ENCODE measurements around the gene STARD4. TPM values are rescaled to one million over a fixed set of nuclear protein-coding genes. Genes with fewer than 3 reads are reported as not detected.

The STARD4 gene
- total RNA-seq, 1 donor from 2014 or later = 3.8 TPM

DNA sequence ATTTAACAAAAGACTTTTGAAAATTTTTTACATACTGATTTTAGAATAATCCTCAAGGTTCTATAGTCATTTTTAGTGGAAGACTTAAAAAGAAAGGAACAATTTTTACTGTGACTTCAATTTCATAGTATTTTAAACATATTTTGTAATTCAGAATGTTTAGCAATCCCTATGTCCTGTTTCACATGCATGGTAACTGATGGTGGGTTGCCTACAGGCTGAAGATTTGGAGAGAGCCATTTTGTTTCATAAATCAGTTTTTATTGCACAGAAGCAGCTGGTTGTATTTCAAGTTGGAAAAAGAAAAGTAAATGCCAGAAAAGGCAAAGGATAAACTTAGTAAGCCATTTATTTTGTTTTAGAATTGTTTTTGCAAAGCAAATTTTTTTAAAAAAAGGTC, 24.0 kb downstream of the STARD4 start:
- intact Hi-C loops (cut with micrococcal nuclease) = no loop called here
- no peak for DNase-seq
- no peak for ATAC-seq

DNA sequence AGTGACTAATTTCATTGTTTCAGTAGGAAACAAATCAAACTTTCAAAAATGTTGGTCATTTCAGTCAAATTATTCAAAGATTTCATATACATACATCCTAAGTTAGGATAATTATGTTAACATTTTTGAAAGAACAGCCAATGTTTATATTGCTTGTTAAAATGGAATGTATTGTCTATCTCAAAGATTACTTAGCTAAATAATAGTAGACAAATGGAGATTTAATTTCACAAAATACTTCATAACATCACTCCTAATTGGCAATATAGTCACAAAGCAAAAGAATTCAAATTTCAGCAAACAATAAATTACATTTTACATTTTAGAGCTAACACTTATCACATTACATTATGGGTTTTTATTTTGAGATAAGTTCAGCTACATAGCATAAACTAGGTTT, 25.4 kb downstream of the STARD4 start:
- ATAC-seq = no peak

DNA sequence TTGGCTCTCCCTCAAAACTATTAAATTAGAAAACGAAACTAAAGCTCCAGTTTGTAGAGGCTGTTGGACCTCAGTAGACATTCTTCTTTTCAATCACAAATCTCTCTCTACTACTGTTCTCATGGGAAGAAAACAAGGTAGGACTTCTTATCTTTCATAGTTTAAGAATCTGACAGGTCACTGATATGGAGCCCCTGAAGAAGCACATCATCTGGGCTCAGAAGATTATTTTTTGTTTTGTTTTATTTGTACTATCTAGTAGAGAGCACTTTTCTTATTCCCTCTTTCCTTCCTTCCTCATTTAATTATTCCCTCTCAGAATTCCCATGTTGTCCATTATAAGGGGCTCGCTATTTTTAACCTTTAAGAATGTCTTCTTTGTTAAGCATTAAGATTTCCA, 26.3 kb downstream of the STARD4 start:
- no peak for ATAC-seq
- intact Hi-C loops (cut with micrococcal nuclease) = no loop called here
- no peak for DNase-seq

More for the DNA sequence above, 25.4 kb downstream of the STARD4 start:
- DNase-seq = no peak
- intact Hi-C loops (cut with micrococcal nuclease) = no loop called here

DNA sequence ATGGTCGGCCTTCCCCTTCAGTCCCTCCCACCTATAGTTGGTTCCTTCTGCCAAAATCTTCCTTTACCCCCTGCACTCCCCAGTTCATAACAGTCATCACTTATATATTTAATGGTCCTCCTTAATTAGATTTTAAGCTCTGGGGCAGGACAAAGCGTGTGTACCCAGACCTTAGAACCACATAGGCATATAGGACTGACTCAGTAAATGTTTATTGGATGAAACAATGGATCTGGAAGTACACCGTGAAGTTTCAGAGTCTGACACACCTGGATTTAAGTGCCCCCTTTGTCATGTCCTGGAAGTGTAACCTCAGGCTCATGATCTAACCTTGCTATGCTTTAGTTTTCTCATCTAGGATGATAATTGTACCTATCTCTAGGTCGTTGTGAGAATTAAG, 32.0 kb downstream of the STARD4 start:
- ATAC-seq (no peak), DNase-seq (no peak)
- intact Hi-C loops (cut with micrococcal nuclease) = no loop called here

DNA sequence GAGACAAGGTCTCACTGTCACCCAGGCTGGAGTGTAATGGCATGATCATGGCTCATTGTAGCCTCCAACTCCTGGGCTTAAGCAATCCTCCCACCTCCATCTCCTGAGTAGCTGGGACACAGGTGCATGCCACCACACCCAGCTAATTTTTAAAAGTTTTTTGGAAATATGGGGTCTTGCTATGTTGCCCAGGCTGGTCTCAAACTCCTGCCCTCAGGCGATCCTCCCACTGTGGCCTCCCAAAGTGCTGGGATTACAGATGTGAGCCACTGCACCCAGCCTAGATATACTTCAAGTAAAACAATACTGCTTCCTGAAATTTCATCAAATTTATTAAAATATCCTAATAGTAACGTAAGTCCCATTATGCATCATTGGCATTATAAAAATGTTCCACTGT, 33.4 kb downstream of the STARD4 start:
- ATAC-seq (no peak), DNase-seq (no peak)
- intact Hi-C loops (cut with micrococcal nuclease) = no loop called here

DNA sequence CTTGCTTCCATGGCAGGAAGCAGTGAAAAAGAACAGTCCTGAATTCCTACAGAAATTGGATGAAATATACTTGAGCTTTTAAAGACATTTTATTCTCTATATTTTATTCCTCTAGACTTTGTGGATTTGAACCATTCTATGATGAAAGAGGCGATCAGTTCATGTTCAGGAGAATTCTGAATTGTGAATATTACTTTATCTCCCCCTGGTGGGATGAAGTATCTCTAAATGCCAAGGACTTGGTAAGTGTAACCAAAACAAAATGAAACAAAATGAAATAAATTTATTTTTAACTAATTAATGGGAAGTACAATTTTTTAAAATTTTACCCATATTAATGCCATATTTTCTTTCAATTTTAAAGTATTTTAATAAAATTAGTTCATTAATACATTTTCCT, 34.1 kb downstream of the STARD4 start:
- DNase-seq (no peak), ATAC-seq (no peak)
- intact Hi-C loops (cut with micrococcal nuclease) = no loop called here

DNA sequence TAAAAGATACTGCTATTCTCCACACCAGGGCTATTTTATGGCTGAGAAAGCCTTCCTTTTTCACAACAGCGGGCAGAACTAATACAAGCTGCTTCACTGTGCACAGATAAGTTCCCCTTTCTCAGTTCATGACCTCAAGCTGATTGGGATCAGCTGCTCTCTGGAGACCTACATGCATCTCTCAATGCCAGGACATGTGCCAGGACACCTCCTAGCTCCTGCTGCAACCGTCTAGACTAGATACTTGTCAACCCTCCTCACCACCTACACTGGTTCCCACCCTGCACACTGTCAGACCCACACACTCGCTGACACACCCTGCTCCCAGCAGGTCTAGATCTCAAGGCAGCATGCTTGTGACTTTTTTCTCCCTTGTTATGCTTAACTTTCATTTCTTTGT, 39.8 kb downstream of the STARD4 start:
- intact Hi-C loops (cut with micrococcal nuclease) = no loop called here
- peak; percentile 32 for ATAC-seq
- no peak for DNase-seq

DNA sequence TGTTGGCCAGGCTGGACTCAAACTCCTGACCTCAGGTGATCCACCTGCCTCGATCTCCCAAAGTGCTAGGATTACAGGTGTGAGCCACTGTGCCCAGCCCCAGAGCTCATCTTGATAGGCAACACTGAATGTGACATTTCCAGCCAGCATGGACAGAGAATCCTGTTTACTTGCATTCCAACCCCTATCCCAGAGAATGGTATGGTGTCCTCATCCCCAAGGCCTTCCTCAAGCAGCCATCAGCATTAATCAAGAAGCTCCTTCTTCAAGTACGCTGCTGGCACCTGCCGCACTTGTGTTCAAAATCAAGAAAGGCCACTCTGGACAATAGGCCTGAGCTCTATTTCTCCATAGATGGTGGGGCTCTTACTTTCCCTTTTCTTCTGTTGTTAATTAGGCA, 40.2 kb downstream of the STARD4 start:
- no peak for ATAC-seq
- intact Hi-C loops (cut with micrococcal nuclease) = no loop called here
- no peak for DNase-seq

DNA sequence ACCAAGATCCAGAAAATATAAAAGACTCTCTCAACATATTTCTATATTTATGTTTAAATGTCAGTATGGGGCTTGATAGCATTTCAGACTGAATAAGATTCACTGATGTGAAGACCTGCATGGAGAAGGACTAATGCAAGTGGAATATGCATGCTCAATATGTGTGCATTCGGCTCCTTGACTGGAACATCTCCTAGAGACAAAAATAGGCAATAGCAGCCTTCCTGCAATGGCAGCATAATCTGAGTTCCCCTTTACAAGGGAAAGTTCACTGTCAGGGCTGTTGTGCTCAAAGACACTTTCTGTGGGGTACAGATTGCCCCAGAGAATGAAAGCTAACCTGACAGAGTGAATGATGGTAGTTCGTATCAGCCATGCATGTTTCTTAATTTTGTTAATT, 42.4 kb downstream of the STARD4 start:
- DNase-seq (no peak), ATAC-seq (no peak)
- intact Hi-C loops (cut with micrococcal nuclease) = no loop called here

DNA sequence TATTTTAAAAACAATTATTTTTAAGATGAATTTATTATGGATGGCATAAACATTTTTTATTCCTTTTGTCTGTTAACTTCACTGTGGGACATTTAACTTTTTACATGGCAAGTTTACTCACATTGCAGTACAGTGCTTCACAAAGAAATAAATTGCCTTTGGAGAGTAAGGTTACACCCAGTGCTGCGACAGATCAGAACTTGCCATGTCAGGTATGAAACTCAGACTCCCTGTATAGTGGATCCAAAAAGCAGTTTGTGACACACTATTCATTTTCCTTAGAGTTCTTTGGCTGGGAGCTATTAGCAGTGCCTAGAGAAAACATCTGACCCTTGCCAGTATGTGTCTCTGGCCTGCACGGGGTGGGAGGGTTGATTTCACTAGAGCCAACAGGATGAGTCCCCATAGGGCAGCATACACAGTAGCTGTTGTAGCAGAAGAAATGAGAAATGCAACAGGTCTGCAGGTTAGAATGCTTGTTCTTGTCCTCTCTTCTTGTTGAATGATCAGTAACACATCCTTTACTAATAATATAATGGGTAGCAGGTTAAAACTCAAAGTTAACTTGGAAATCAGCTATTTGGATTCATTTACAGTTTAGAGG, 42.9 kb downstream of the STARD4 start:
- no peak for ATAC-seq

DNA sequence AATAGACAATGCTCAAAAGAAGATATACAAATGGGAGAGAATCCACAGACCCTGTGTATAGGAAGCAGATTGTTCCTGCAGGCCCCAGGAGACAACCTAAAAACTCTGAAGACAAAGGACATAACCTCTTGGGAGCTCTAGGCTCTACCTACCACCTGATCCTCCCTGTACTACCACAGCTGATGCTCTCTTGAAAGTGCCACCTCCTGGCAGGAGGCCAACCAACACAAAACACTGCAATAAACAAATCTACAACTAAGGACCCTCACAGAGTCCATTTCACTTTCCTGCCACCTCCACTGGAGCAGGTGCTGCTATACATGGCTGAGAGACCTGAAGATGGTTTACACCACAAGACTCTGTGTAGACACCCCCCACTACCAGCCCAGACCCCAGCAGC, 49.0 kb downstream of the STARD4 start:
- no peak for ATAC-seq
- DNase-seq = no peak
- intact Hi-C loops (cut with micrococcal nuclease) = no loop called here

More for the DNA sequence above, 42.9 kb downstream of the STARD4 start:
- DNase-seq = no peak
- intact Hi-C loops (cut with micrococcal nuclease) = no loop called here

DNA sequence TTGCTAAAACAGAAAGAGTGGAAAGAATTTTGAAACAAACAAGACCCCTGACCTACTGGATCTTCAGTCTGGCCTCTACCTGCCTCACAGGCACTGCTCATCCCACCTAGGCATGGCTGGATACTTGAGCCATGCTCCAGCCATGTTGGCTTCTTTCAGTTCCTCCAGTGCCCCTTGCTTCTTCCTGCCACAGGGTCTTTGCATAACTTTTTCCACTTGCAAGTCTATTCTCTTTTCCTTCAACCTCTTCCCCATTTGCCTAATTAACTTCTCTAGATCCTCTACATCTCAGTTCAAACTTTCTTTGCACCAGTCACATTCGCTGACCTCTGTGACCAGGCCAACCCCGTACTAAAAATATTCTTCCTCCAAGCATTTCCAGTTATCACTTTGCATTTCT, 50.4 kb downstream of the STARD4 start:
- intact Hi-C loops (cut with micrococcal nuclease) = no loop called here
- no peak for ATAC-seq

DNA sequence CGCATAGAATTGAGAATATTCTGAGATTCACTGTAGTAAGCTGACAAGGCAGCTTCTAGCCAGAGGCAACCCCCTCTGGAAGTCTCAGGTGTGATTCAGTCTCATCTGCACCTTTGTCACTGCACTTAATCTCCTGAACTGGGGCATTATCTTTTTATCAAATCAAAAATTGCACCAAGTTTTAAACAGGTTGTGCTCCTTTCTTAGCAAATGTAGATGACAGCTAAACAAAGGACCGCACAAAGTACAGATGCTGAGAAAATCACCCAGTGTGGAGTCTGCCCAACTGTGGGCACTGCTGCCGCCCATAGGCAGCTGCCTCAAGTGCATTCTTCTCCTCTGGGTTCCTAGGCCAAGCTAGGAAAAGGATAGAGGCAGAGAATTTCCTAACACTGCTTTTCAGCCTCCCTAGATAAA, 51.1 kb downstream of the STARD4 start:
- no peak for ATAC-seq
- DNase-seq = no peak
- intact Hi-C loops (cut with micrococcal nuclease) = no loop called here

More for the DNA sequence above, 50.4 kb downstream of the STARD4 start:
- no peak for DNase-seq

DNA sequence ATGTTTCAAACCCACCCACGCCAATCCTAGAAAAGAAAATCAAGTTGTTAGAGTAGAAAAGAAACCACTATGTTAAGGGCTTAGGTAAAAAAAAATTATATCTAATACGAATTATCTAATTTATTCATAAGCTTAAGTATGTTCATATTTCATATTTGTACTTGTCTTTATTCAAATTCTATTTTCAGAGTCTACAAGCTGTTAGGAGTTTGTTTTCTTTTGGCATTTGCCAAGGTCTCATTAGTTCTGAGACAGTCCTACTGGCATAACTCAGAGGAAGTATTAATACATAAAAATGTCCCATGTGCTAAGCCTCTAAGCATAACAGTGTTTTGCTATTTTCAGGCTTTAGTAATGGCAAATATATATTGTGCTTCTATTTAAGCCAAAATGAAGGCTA, 57.6 kb downstream of the STARD4 start:
- DNase-seq (no peak), ATAC-seq (no peak)
- intact Hi-C loops (cut with micrococcal nuclease) = no loop called here

DNA sequence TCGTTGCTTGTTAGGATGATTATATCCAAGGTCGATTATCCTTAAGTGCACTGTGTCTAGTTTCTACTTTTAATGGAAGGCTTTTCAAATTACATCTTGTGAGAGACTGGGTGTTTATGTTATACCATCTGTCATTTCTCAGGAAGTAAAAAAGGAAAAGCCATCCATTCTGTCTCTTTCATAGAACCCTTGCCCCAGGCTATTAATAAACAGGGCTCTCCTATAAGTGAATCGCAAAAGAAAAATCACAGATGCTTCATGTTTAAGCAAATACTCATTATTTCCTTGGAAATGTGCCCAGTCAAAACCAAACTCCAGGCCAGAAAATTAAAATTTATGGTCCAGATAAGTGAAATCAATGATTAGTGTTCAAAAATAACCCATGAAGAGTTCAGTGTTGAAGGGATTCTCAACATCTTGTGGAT, 58.1 kb downstream of the STARD4 start:
- intact Hi-C loops (cut with micrococcal nuclease) = no loop called here
- DNase-seq (no peak), ATAC-seq (no peak)

DNA sequence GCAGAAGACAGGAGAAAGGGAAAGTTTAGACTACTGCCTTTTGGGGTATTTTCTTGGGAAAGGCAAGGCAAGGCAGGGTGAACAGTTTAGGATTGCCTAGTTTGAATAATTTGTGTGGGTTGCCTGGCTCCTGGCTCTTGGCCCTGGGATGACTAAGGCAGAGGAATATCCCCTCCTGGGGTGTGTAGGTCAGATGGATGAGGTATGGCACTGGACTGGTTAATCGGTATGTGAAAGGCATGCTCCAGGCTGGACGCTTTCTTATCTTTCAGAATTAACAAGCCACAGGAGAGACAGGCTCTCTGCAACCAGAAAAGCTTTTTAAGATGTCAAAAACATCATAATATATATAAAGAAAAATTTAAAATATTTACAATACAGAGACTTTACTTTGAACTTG, 58.6 kb downstream of the STARD4 start:
- no peak for DNase-seq
- no peak for ATAC-seq
- intact Hi-C loops (cut with micrococcal nuclease) = no loop called here

DNA sequence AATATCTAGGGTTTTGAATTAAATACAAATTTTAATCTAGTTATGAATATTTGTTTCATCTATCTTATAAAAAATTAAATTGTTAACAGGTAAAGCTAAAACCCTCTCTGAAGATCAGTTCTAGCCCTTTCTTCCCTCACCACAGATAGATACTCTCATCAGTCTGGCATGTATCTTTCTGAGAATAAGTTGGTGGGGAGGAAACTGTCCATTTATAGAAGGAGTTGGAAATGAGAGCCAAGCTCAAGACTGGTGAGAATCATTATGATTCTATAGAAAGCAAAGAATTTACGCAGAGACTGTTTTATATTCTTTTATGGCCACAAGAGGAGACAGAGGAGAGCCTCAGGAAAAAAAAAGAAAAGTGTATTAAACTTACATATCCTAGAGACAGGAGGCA, 59.0 kb downstream of the STARD4 start:
- intact Hi-C loops (cut with micrococcal nuclease) = no loop called here
- no peak for DNase-seq

DNA sequence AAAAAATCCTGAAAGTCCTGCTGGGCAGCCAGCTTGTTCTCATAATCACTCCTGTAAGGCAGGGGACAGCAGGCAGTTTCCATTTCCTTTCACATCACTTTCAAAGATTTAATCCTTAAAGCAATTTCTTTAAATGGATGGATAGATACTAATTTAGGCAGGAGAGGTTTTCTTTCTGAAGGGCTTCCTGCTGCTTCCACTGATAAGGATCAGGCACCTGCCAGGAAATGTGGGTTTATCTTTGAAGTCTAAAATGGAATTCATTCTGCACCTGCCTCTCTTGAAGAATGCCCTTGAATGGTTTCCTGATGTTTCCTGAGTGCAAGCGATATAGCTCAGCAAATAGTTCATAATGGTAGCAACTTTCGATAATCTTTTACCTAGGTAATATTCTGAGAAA, 64.5 kb downstream of the STARD4 start:
- ATAC-seq = no peak
- intact Hi-C loops (cut with micrococcal nuclease) = no loop called here
- no peak for DNase-seq

More for the DNA sequence above, 59.0 kb downstream of the STARD4 start:
- no peak for ATAC-seq

DNA sequence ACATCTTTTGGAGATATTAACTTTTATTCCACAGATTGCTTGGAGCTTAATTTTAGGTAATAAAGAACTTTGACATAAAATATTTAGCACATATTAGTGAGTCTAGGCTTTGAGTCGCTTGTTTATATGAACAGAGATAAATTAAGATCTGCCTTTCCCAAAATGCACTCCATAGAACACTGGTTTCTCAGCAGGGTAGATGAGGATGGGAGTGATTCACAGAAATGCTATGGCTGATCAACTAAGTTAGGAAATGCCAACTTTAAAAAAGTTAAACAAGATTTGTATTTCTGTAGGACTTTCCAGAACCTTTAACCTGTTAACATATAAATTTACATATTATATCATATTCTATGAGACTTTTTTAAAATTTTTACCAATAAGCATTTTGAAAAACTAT, 65.2 kb downstream of the STARD4 start:
- intact Hi-C loops (cut with micrococcal nuclease) = no loop called here
- DNase-seq (no peak), ATAC-seq (no peak)
